Activated T-cell treated with anti-CD3 and anti-CD28 coated beads for 1 hour (primary cell): Measurements from ENCODE around the gene PIK3AP1.
"Not testable (repeated sequence)": the region's sequence is repeated elsewhere in the genome, so short reads cannot be mapped to it uniquely, and the experiment has no call there.

Source experiments
- DNase-seq: peaks from one replicate; pipeline ENCODE4 v3.0.0-alpha.2; 2020; ENCODE audit warnings: low read depth

PIK3AP1 gene

GRCh38 chr10:96724621-96725020, 4.3 kb upstream of the PIK3AP1 start:
- no peak for DNase-seq

- no peak for DNase-seq
Measured at GRCh38 chr10:96721207-96721572, 876 bp upstream of the PIK3AP1 start.

GRCh38 chr10:96719850-96720421, 378 bp downstream of the PIK3AP1 start:
- DNase-seq = peak; percentile 40

GRCh38 chr10:96719200-96719599, 1.1 kb downstream of the PIK3AP1 start:
- DNase-seq = no peak

- no peak for DNase-seq
Measured at GRCh38 chr10:96718304-96718990, 1.9 kb downstream of the PIK3AP1 start.

GRCh38 chr10:96716390-96716789, 3.9 kb downstream of the PIK3AP1 start:
- DNase-seq = no peak

- no peak for DNase-seq
Measured at GRCh38 chr10:96714746-96715255, 5.5 kb downstream of the PIK3AP1 start.

- no peak for DNase-seq
Measured at GRCh38 chr10:96714031-96714590, 6.2 kb downstream of the PIK3AP1 start.

GRCh38 chr10:96712662-96713271, 7.5 kb downstream of the PIK3AP1 start:
- no peak for DNase-seq

- DNase-seq = no peak
Measured at GRCh38 chr10:96711048-96711728, 9.1 kb downstream of the PIK3AP1 start.

- DNase-seq = no peak
Measured at GRCh38 chr10:96709525-96709924, 10.8 kb downstream of the PIK3AP1 start.

GRCh38 chr10:96708996-96709395, 11.3 kb downstream of the PIK3AP1 start:
- no peak for DNase-seq

GRCh38 chr10:96708456-96708855, 11.9 kb downstream of the PIK3AP1 start:
- no peak for DNase-seq

GRCh38 chr10:96706331-96706853, 13.9 kb downstream of the PIK3AP1 start:
- no peak for DNase-seq

GRCh38 chr10:96705134-96705533, 15.2 kb downstream of the PIK3AP1 start:
- DNase-seq = no peak

GRCh38 chr10:96704563-96704962, 15.8 kb downstream of the PIK3AP1 start:
- DNase-seq = no peak

- DNase-seq = no peak
Measured at GRCh38 chr10:96703358-96703757, 17.0 kb downstream of the PIK3AP1 start.

- DNase-seq = no peak
Measured at GRCh38 chr10:96701265-96701664, 19.0 kb downstream of the PIK3AP1 start.

- no peak for DNase-seq
Measured at GRCh38 chr10:96700374-96701099, 19.8 kb downstream of the PIK3AP1 start.

- DNase-seq = no peak
Measured at GRCh38 chr10:96699613-96700012, 20.7 kb downstream of the PIK3AP1 start.

GRCh38 chr10:96698305-96698704, 22.0 kb downstream of the PIK3AP1 start:
- not testable (repeated sequence) for DNase-seq

GRCh38 chr10:96697438-96697837, 22.9 kb downstream of the PIK3AP1 start:
- no peak for DNase-seq
